HCT116 (cell line): Measurements from ENCODE around the gene MYO10. TPM values are rescaled to one million over a fixed set of nuclear protein-coding genes. Genes with fewer than 3 reads are reported as not detected.

Experiments
- ATAC-seq: fragments of 200-7000 bp; cut with Tn5 transposase; 2 replicates; pipeline ENCODE4 v1.9.1; 2020; ENCODE audit warnings: mild to moderate bottlenecking, moderate library complexity
- BruUV-seq: library from RNA; stranded (reverse); fragments of 400-500 nt; replicated peaks from 2 replicates; lab custom pipeline; 2021; lab: Mats Ljungman, UMichigan
- CTCF ChIA-PET: fragments of 300-600 bp; sonication (Branson Sonifier 250); formaldehyde crosslinking; loops from one replicate; lab custom pipeline; 2021; ENCODE audit warnings: antibody characterized with exemption; lab: Charles Lee
- POLR2A ChIA-PET: fragments of 300-600, 350-600 bp; sonication (Branson Sonifier 250); formaldehyde crosslinking; loops from one replicate; lab custom pipeline; 2021; ENCODE audit warnings: antibody characterized with exemption; lab: Charles Lee
- RAD21 ChIA-PET, 2 experiments: fragments of 300-600 bp; sonication (Branson Sonifier 250); formaldehyde crosslinking; loops; one replicate each; lab custom pipeline; 2023; ENCODE audit warnings: low total read pairs in 2 of 2; ENCODE audit not compliant: uncharacterized antibody in 2 of 2, unreplicated experiment in 2 of 2, low non-redundant PET in 1 of 2; lab: Charles Lee
- DNase-seq: peaks from one replicate; pipeline ENCODE4 v3.0.0-alpha.2; 2010; ENCODE audit warnings: low read depth, low spot score
- H2AFZ ChIP-seq: fragments of 200-600 bp; shearing (Covaris generic), sonication (generic); 2 replicates; pipeline ENCODE4 v1.6.1; 2017; ENCODE audit warnings: low read depth, mixed run types, mixed read lengths, antibody characterized with exemption, low read length; ENCODE audit not compliant: poor library complexity, severe bottlenecking
- H3K27ac ChIP-seq: 2 replicates; pipeline ENCODE4 v1.5.1; 2012; ENCODE audit warnings: low read depth, low read length
- H3K27me3 ChIP-seq: fragments of 200-600 bp; sonication (generic); 2 replicates; pipeline ENCODE4 v1.6.1; 2016; ENCODE audit warnings: mixed run types, low read length, mixed read lengths; ENCODE audit not compliant: insufficient read depth
- H3K36me3 ChIP-seq, 2 experiments: fragments of 200-500 bp in 1 of 2; fragments of 200-600 bp in 1 of 2; sonication (Bioruptor generic) in 1 of 2; sonication (generic) in 1 of 2; 2 replicates each; pipeline versions ENCODE4 v1.5.1 to v1.6.1; 2014 to 2016; ENCODE audit warnings: low read length in 2 of 2, inconsistent platforms in 1 of 2, mixed read lengths in 1 of 2, mixed run types in 1 of 2; ENCODE audit not compliant: insufficient read depth in 2 of 2, control insufficient read depth in 1 of 2
- H3K4me1 ChIP-seq, 2 experiments: fragments of 200-600 bp in 1 of 2; sonication (generic) in 1 of 2; 2 replicates each; pipeline versions ENCODE4 v1.5.1 to v1.6.1; 2012 to 2017; ENCODE audit warnings: low read length in 2 of 2, inconsistent platforms in 1 of 2, mild to moderate bottlenecking in 1 of 2, mixed read lengths in 1 of 2, mixed run types in 1 of 2, moderate library complexity in 1 of 2; ENCODE audit not compliant: insufficient read depth in 2 of 2, control insufficient read depth in 1 of 2
- H3K4me2 ChIP-seq: fragments of 200-600 bp; sonication (generic); 2 replicates; pipeline ENCODE4 v1.6.1; 2017; ENCODE audit warnings: mixed run types, low read length, mixed read lengths
- H3K4me3 ChIP-seq, 2 experiments: fragments of 200-600 bp in 1 of 2; sonication (generic) in 1 of 2; replicated peaks in 1 of 2; 2 replicates each; pipeline ENCODE4 v1.5.1; 2011 to 2016; ENCODE audit warnings: low read length in 2 of 2, control low read depth in 1 of 2, low read depth in 1 of 2, mild to moderate bottlenecking in 1 of 2, mixed read lengths in 1 of 2, mixed run types in 1 of 2
- H3K79me2 ChIP-seq: fragments of 200-600 bp; sonication (generic); 2 replicates; pipeline ENCODE4 v1.6.1; 2017; ENCODE audit warnings: mild to moderate bottlenecking, mixed run types, low read length, moderate library complexity, mixed read lengths; ENCODE audit not compliant: insufficient read depth
- H3K9ac ChIP-seq: fragments of 200-600 bp; sonication (generic); 2 replicates; pipeline ENCODE4 v1.6.1; 2016; ENCODE audit warnings: low read length, mixed read lengths
- H3K9me2 ChIP-seq: fragments of 200-600 bp; sonication (generic), shearing (Covaris generic); 2 replicates; pipeline ENCODE4 v1.6.1; 2017; ENCODE audit warnings: mixed run types, mild to moderate bottlenecking, moderate library complexity; ENCODE audit not compliant: insufficient read depth
- H3K9me3 ChIP-seq, 2 experiments: fragments of 200-500 bp in 1 of 2; fragments of 200-600 bp in 1 of 2; sonication (Bioruptor generic) in 1 of 2; sonication (generic) in 1 of 2; 2 replicates each; pipeline ENCODE4 v1.6.1; 2014 to 2017; ENCODE audit warnings: low read length in 2 of 2, mixed read lengths in 2 of 2, inconsistent platforms in 1 of 2, low read depth in 1 of 2, mild to moderate bottlenecking in 1 of 2, mixed run types in 1 of 2, moderate library complexity in 1 of 2; ENCODE audit not compliant: control insufficient read depth in 1 of 2, insufficient read depth in 1 of 2
- H4K20me1 ChIP-seq: fragments of 200-600 bp; sonication (generic), shearing (Covaris generic); 2 replicates; pipeline ENCODE4 v1.6.1; 2017; ENCODE audit warnings: mixed run types, mild to moderate bottlenecking, moderate library complexity; ENCODE audit not compliant: insufficient read depth
- CBX3 ChIP-seq: IDR thresholded peaks from 2 replicates; pipeline ENCODE4 v1.6.1; 2012; ENCODE audit warnings: low read depth
- ELF1 ChIP-seq: IDR thresholded peaks from 2 replicates; pipeline ENCODE4 v1.6.1; 2012; ENCODE audit warnings: low read depth, borderline replicate concordance
- EZH2 ChIP-seq: fragments of 200-600 bp; sonication (generic); IDR thresholded peaks from 2 replicates; pipeline ENCODE4 v1.6.1; 2017; ENCODE audit warnings: antibody characterized with exemption, mixed run types
- EZH2phosphoT487 ChIP-seq: fragments of 200-600 bp; IDR thresholded peaks from 2 replicates; pipeline ENCODE4 v1.6.1; 2018; ENCODE audit warnings: antibody characterized with exemption, borderline replicate concordance
- FOSL1 ChIP-seq: IDR thresholded peaks from 2 replicates; pipeline ENCODE4 v1.6.1; 2012; ENCODE audit warnings: low read depth
- POLR2A ChIP-seq: IDR thresholded peaks from 2 replicates; pipeline ENCODE4 v1.7.0; 2011; ENCODE audit warnings: borderline replicate concordance; ENCODE audit not compliant: insufficient read depth, insufficient read length; ENCODE audit errors: extremely low read depth
- RAD21 ChIP-seq: IDR thresholded peaks from 2 replicates; pipeline ENCODE4 v1.6.1; 2012; ENCODE audit warnings: low read depth, mild to moderate bottlenecking
- SP1 ChIP-seq: IDR thresholded peaks from 2 replicates; pipeline ENCODE4 v1.6.1; 2012; ENCODE audit warnings: low read depth
- YY1 ChIP-seq: IDR thresholded peaks from 2 replicates; pipeline ENCODE4 v1.6.1; 2011; ENCODE audit warnings: low read length, low read depth, moderate library complexity, mild to moderate bottlenecking; ENCODE audit not compliant: insufficient replicate concordance; ENCODE audit errors: extremely low read depth
- ZNF274 ChIP-seq: fragments of 200-500 bp; sonication (Bioruptor generic); IDR thresholded peaks from 2 replicates; pipeline ENCODE4 v1.6.1; 2014; ENCODE audit warnings: mild to moderate bottlenecking, low read depth, low read length, inconsistent platforms
- intact Hi-C: fragments of 100-400 bp; cut with micrococcal nuclease; formaldehyde crosslinking; loops from 2 replicates; pipeline ENCODE4 v1.10.0; 2022
- total RNA-seq: library from RNA; stranded (reverse); gene quantifications from one replicate; pipeline ENCODE4 v1.2.1, GENCODE V29; 2021; ENCODE audit not compliant: unreplicated experiment
- TF ChIP-seq, protein P1 (sequence below), 3 experiments: fragments of 200-600 bp in 1 of 3; sonication (generic) in 1 of 3; IDR thresholded peaks in 2 of 3; conservative IDR thresholded peaks in 1 of 3; 2 replicates each; pipeline ENCODE4 v1.5.1; 2012 to 2017; ENCODE audit warnings: low read depth in 2 of 3, low read length in 2 of 3, antibody characterized with exemption in 1 of 3, borderline replicate concordance in 1 of 3, control low read depth in 1 of 3, mild to moderate bottlenecking in 1 of 3, mixed read lengths in 1 of 3, mixed run types in 1 of 3, moderate library complexity in 1 of 3; ENCODE audit not compliant: insufficient read depth in 1 of 3
- TF ChIP-seq, protein P2 (sequence below): IDR thresholded peaks from 2 replicates; pipeline ENCODE4 v1.6.1; 2012

The MYO10 gene
- total RNA-seq, 1 experiment from 2014 or later = 34.9 TPM

DNA sequence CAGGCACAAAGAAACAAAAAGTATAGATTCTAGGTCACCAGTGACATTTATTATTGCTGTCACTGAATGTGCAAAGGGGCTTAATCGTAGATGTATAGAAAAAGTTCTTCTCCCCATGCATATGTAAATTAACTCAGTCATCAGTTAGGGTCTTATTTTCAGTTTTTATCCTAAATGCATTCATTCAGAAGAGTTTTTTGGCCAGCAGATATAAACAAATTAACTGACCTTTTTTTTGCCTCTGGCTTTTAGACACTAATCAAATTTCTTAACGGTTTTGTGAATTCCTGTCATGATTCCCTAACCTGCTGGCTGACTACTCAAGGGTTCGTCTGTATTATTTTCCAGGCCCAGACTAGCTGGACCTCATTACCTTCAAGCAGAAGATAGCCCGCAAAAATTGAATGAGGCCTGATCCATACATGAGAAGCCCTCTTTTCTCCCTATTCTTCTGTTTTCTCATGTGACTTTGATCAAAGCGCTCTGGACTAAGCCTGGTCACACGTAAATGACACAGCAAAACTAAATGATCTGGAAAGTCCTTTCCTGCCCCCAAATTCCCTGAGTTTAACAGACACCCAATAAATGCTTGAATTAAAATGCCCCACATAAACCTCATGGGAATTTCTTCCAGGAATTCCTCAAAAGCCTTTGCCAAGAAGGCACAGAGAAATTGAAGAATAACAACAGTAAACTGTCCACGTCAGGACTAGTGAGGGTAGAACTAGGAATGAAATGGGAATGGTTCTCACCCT is 83.7 kb downstream of the MYO10 start (continued):
- TF ChIP-seq, protein P1, sequence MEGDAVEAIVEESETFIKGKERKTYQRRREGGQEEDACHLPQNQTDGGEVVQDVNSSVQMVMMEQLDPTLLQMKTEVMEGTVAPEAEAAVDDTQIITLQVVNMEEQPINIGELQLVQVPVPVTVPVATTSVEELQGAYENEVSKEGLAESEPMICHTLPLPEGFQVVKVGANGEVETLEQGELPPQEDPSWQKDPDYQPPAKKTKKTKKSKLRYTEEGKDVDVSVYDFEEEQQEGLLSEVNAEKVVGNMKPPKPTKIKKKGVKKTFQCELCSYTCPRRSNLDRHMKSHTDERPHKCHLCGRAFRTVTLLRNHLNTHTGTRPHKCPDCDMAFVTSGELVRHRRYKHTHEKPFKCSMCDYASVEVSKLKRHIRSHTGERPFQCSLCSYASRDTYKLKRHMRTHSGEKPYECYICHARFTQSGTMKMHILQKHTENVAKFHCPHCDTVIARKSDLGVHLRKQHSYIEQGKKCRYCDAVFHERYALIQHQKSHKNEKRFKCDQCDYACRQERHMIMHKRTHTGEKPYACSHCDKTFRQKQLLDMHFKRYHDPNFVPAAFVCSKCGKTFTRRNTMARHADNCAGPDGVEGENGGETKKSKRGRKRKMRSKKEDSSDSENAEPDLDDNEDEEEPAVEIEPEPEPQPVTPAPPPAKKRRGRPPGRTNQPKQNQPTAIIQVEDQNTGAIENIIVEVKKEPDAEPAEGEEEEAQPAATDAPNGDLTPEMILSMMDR (IDR thresholded peaks at IDR 0.05 in 2 of 3, conservative IDR thresholded peaks at IDR 0.05 in 1 of 3; ENCODE audit: borderline replicate concordance in 1 of 3, insufficient read depth in 1 of 3, low read depth in 2 of 3, low read length in 2 of 3) = no peak
- TF ChIP-seq EZH2phosphoT487 = no peak
- TF ChIP-seq RAD21 = no peak
- TF ChIP-seq, protein P2, sequence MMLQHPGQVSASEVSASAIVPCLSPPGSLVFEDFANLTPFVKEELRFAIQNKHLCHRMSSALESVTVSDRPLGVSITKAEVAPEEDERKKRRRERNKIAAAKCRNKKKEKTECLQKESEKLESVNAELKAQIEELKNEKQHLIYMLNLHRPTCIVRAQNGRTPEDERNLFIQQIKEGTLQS = no peak
- no peak for TF ChIP-seq ZNF274
- no peak for TF ChIP-seq EZH2
- TF ChIP-seq SP1 = no peak
- no peak for TF ChIP-seq YY1
- TF ChIP-seq ELF1 = no peak
- TF ChIP-seq, all 23 proteins: peak for 0

DNA sequence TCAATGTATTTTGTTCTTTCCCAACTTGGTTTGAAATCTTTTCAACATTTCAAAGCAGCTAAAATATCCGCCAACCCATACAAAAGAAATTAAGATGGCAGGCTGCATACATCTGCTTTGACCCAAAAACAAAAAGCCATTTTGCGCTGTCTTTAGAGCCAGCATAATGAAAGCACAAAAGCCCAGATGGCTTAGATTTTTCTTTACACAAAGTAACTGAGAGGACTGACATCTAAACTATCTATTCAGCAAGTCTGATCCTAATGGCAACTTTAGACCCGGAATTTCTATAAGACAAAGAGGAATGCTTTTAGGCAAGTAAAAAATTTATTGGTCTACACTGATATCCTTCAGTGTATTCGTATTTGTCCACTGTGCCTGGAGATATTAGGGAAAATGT is 86.3 kb downstream of the MYO10 start:
- Histone ChIP-seq H3K27ac (no peak overlapping the region), H3K9me2 (no peaks in the 10 kb centered on the region), H3K79me2 (peaks cover 21% of the 10 kb centered on the region), H3K4me2 (no peak overlapping the region), H3K4me1 (peaks cover 0 to 3% of the 10 kb centered on the region in 2 experiments; a peak in 1 of 4 replicates), H3K9ac (no peak overlapping the region), H3K9me3 (no peaks in the 10 kb centered on the region), H2AFZ (no peak overlapping the region), H3K27me3 (no peaks in the 10 kb centered on the region), H3K36me3 (no peaks in the 10 kb centered on the region), H3K4me3 (no peak overlapping the region), H4K20me1 (no peaks in the 10 kb centered on the region)
- POLR2A ChIA-PET = no interaction called here
- BruUV-seq = no TSS peak
- ATAC-seq (no peak), DNase-seq (no peak)
- intact Hi-C loops = no loop called here
- TF ChIP-seq FOSL1 (no peak), ZNF274 (no peak), YY1 (no peak), CBX3 (no peak), POLR2A (no peak), ELF1 (no peak)
- TF ChIP-seq, protein P1 (IDR thresholded peaks at IDR 0.05 in 2 of 3, conservative IDR thresholded peaks at IDR 0.05 in 1 of 3; ENCODE audit: borderline replicate concordance in 1 of 3, insufficient read depth in 1 of 3, low read depth in 2 of 3, low read length in 2 of 3) = no peak
- CTCF ChIA-PET = no interaction called here
- RAD21 ChIA-PET = no interaction called here
